ENCODE data around the gene ANKRD13D. TPM values are rescaled to one million over a fixed set of nuclear protein-coding genes. Genes with fewer than 3 reads are reported as not detected.

ANKRD13D gene
- polyA plus RNA-seq, 1 experiment, result 14.4 TPM

GRCh38 chr11:67268962-67269268, 20.2 kb upstream of the ANKRD13D start:
- Histone ChIP-seq H3K9me3 (ENCODE audit: control insufficient read depth, insufficient read depth, low read length) (no peaks in the 10 kb centered on the region; the same call in 1 of the 2 replicates), H3K27me3 (ENCODE audit: control insufficient read depth, insufficient read depth, low read length) (no peaks in the 10 kb centered on the region), H3K27ac (ENCODE audit: low read depth, low read length) (no peak overlapping the region), H3K4me3 (ENCODE audit: low read depth, low read length) (no peak overlapping the region)
- DNase-seq (ENCODE audit: low read depth, low spot score), result no peak
- ChIA-PET POLR2A (no interaction called here), CTCF (interaction anchor here (4.3 kb wide), 1 partner anchor 49 kb away, joined by 12 read pairs; no protein-coding TSS in a partner anchor)
- TF ChIP-seq, protein P1, sequence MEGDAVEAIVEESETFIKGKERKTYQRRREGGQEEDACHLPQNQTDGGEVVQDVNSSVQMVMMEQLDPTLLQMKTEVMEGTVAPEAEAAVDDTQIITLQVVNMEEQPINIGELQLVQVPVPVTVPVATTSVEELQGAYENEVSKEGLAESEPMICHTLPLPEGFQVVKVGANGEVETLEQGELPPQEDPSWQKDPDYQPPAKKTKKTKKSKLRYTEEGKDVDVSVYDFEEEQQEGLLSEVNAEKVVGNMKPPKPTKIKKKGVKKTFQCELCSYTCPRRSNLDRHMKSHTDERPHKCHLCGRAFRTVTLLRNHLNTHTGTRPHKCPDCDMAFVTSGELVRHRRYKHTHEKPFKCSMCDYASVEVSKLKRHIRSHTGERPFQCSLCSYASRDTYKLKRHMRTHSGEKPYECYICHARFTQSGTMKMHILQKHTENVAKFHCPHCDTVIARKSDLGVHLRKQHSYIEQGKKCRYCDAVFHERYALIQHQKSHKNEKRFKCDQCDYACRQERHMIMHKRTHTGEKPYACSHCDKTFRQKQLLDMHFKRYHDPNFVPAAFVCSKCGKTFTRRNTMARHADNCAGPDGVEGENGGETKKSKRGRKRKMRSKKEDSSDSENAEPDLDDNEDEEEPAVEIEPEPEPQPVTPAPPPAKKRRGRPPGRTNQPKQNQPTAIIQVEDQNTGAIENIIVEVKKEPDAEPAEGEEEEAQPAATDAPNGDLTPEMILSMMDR (IDR thresholded peaks at IDR 0.05; ENCODE audit: low read depth, low read length), result no peak

GRCh38 chr11:67269401-67270255, 19.5 kb upstream of the ANKRD13D start:
- peak overlapping the region; percentile 11 for H3K27ac ChIP-seq (ENCODE audit: low read depth, low read length)
- H3K27me3 ChIP-seq (ENCODE audit: control insufficient read depth, insufficient read depth, low read length), result no peaks in the 10 kb centered on the region
- CTCF ChIA-PET, result interaction anchor here (0.9 to 4.3 kb wide), 3 partner anchors 33 to 113 kb away, joined by 4 to 12 read pairs (median 5); no protein-coding TSS in a partner anchor
- TF ChIP-seq, protein P1 (IDR thresholded peaks at IDR 0.05; ENCODE audit: low read depth, low read length), result no peak
- DNase-seq (ENCODE audit: low read depth, low spot score), result no peak
- POLR2A ChIA-PET, result interaction anchor here (0.9 to 1.0 kb wide), 2 partner anchors 19 to 48 kb away, joined by 3 to 4 read pairs; no protein-coding TSS in a partner anchor
- no peaks in the 10 kb centered on the region; the same call in 1 of the 2 replicates for H3K9me3 ChIP-seq (ENCODE audit: control insufficient read depth, insufficient read depth, low read length)
- H3K4me3 ChIP-seq (ENCODE audit: low read depth, low read length), result peak overlapping the region; percentile 25; the same call in 1 of the 2 replicates

DNA sequence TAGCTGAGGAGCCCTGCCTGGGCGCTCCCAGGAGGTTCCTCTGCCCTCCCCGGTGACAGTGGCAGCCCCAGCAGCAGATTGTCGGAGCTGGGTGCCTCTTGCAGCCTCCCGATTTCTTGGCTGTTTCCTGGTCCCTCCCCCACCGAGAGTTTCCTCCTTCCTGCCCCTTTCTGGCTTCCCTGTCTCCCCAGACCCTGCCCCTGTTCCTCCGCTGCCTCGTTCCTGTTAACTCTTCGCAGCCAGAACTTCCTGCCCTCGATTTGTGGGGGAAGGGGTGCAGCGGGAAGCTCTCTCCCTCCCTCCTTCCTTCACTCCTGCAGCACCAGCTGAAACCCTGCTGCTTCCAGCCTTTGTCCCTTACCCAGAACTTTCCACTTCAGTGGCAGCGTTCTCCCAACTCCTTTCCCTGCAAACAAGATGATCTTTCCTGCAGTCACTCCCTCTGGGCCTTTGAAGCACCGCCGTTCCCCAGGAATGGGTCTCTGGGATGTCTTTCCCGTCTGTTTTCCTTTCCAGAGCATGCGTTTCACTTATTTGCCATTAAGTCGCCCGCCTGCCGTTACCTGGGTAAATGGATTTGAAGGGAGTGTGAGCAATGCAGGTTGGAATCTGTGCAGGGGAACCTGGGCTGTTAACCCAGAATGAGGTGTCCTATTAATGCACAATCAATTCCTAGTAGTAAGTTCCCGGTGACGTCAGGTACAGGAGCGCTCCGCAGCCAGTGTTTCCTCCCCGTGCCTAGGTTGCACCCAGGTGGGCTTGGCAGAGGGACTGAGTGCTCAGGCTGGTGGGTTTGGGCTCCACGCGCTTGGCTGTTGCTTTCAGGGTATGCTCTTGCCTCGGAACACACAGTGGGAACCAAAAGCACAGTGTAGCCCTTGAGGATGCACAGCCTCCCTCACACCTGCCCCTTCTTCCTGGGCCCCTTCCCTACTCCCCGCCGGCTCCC, 18.6 kb upstream of the ANKRD13D start:
- peak overlapping the region; percentile 11 for H3K27ac ChIP-seq (ENCODE audit: low read depth, low read length)
- no peaks in the 10 kb centered on the region; the same call in 1 of the 2 replicates for H3K9me3 ChIP-seq (ENCODE audit: control insufficient read depth, insufficient read depth, low read length)
- H3K27me3 ChIP-seq (ENCODE audit: control insufficient read depth, insufficient read depth, low read length), result no peaks in the 10 kb centered on the region
- TF ChIP-seq, protein P1 (IDR thresholded peaks at IDR 0.05; ENCODE audit: low read depth, low read length), result no peak
- POLR2A ChIA-PET, result interaction anchor here (0.9 to 1.0 kb wide), 2 partner anchors 18 to 47 kb away, joined by 3 to 4 read pairs; no protein-coding TSS in a partner anchor
- peak overlapping the region; percentile 25; the same call in 1 of the 2 replicates for H3K4me3 ChIP-seq (ENCODE audit: low read depth, low read length)
- DNase-seq (ENCODE audit: low read depth, low spot score), result no peak
- CTCF ChIA-PET, result interaction anchor here (1.5 to 4.3 kb wide), 3 partner anchors 8 to 112 kb away, joined by 4 to 12 read pairs (median 10); no protein-coding TSS in a partner anchor

DNA sequence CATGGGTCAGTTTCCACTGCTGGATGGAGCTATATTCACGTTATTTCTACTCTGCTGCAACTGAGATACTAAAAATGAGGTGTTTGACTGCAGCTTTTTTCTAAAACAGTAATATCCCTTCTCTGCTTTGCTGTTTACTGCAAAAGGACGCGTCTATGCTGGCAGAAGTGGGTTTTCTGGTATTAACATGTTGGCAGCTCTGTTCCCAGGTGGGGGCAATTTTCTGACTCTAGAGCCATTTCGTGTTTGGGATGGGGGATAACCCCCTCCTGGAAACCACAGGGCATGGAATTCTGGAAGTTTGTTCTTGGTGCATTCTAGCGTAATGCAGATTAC, 17.9 kb upstream of the ANKRD13D start:
- TF ChIP-seq, protein P1 (IDR thresholded peaks at IDR 0.05; ENCODE audit: low read depth, low read length), result no peak
- Histone ChIP-seq H3K9me3 (ENCODE audit: control insufficient read depth, insufficient read depth, low read length) (no peaks in the 10 kb centered on the region; the same call in 1 of the 2 replicates), H3K27ac (ENCODE audit: low read depth, low read length) (no peak overlapping the region), H3K4me3 (ENCODE audit: low read depth, low read length) (no peak overlapping the region), H3K27me3 (ENCODE audit: control insufficient read depth, insufficient read depth, low read length) (no peaks in the 10 kb centered on the region)
- ChIA-PET POLR2A (no interaction called here), CTCF (interaction anchor here (1.7 to 4.3 kb wide), 2 partner anchors 9 to 46 kb away, joined by 10 to 12 read pairs; no protein-coding TSS in a partner anchor)
- no peak for DNase-seq (ENCODE audit: low read depth, low spot score)

All from AG04450 (cell line).